Measurements from ENCODE around the gene LRRC61.

LRRC61 gene

DNA sequence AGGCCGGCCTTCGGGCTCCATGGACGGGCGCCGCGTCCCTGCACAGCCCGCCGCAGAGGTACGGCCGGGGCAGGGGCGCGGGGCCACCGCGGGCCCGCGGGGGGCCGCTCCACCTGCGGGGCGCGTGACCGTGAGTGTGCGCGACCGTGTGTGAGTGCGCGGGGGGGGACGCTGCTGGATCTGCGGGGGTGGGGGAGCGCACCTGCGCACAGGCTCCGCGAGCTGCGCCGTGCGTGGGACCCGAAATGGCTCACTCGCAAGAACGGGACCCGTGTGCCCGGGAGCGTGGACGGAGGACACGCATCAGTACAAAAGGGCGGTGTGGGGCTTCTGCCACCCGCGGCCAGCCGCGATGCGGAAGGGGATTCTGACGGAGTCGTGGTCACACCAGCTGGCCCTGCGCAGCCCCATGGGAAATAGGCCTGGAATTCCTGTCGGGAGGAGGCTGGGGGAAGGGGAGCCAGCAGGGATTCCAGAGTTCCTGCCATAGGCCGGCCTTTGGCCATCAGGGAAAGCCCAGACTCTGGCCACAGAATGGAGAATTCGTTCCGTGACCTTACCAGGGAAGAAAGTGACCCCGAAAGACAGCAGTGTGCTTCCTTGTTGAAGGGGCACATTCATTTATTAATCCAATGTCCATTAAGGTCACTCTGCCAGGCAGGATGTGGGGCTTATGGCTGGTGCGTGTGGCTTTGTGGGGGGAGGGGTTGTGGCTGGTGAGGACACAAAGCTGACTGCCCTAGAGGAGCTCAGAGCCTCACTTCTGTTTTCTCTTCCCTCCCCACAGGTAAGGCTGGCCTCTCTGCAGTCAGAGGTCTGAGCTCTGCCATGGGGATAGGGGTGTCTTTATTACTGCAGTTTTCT is 46.0 kb downstream of the LRRC61 start:
- Histone ChIP-seq H2AK5ac (ENCODE audit: low read length) (peak overlapping the region; percentile 100), H3K18ac (ENCODE audit: low read length) (peak overlapping the region; percentile 100), H3K4me3 (ENCODE audit: low read depth, low read length) (peak overlapping the region; percentile 83), H4K8ac (ENCODE audit: low read depth, low read length) (peak overlapping the region; percentile 98), H2BK5ac (ENCODE audit: low read depth, low read length, poor library complexity) (peak overlapping the region; percentile 99), H3K4me1 (ENCODE audit: control insufficient read depth in 1 of 2, insufficient read depth in 2 of 2, low read length in 2 of 2) (peaks cover 46 to 50% of the 10 kb centered on the region in 2 experiments), H3K4me2 (ENCODE audit: low read length) (peak overlapping the region; percentile 72), H3K4ac (ENCODE audit: low read depth, low read length) (peak overlapping the region; percentile 100), H3K27me3 (ENCODE audit: insufficient read depth, low read length) (no peaks in the 10 kb centered on the region), H2BK12ac (ENCODE audit: low read length) (peak overlapping the region; percentile 91), H3K14ac (ENCODE audit: low read length) (peak overlapping the region; percentile 99), H2AFZ (ENCODE audit: insufficient read depth, low read length, poor library complexity) (peak overlapping the region; percentile 90), H3K27ac (ENCODE audit: low read depth, low read length) (peak overlapping the region; percentile 100), H3K36me3 (ENCODE audit: control insufficient read depth in 1 of 2, insufficient read depth in 2 of 2, low read length in 2 of 2) (peaks cover 35 to 36% of the 10 kb centered on the region in 2 experiments), H3K23ac (ENCODE audit: low read length) (no peak overlapping the region), H3K79me1 (ENCODE audit: low read length) (peaks cover 58% of the 10 kb centered on the region), H3K9ac (ENCODE audit: low read length) (peak overlapping the region; percentile 85), H3K79me2 (ENCODE audit: control insufficient read depth, insufficient read depth, low read length, poor library complexity) (peaks cover 47% of the 10 kb centered on the region), H3K9me3 (ENCODE audit: insufficient read depth, low read depth, low read length) (no peaks in the 10 kb centered on the region), H4K12ac (ENCODE audit: low read depth, low read length) (peak overlapping the region; percentile 97), H4K91ac (ENCODE audit: low read depth, low read length) (peak overlapping the region; percentile 98), H2BK120ac (ENCODE audit: insufficient read depth, low read length, poor library complexity) (peak overlapping the region; percentile 96)
- no CpG with 5 or more reads among the region's 58 CpGs for WGBS (ENCODE audit: extremely low coverage, insufficient coverage, insufficient read length)
- peak; percentile 67 to 71 for DNase-seq

GRCh38 chr7:150369748-150370501 is 46.8 kb downstream of the LRRC61 start:
- peaks cover 35 to 37% of the 10 kb centered on the region in 2 experiments for H3K36me3 ChIP-seq (ENCODE audit: control insufficient read depth in 1 of 2, insufficient read depth in 2 of 2, low read length in 2 of 2)
- H3K4me1 ChIP-seq (ENCODE audit: control insufficient read depth in 1 of 2, insufficient read depth in 2 of 2, low read length in 2 of 2), result peaks cover 49 to 53% of the 10 kb centered on the region in 2 experiments
- H3K79me1 ChIP-seq (ENCODE audit: low read length), result peaks cover 62% of the 10 kb centered on the region
- no CpG with 5 or more reads among the region's 23 CpGs for WGBS (ENCODE audit: extremely low coverage, insufficient coverage, insufficient read length)
- H3K4me3 ChIP-seq (ENCODE audit: low read depth, low read length), result peak overlapping the region; percentile 83
- peak overlapping the region; percentile 90 for H2AFZ ChIP-seq (ENCODE audit: insufficient read depth, low read length, poor library complexity)
- peak overlapping the region; percentile 100 for H3K27ac ChIP-seq (ENCODE audit: low read depth, low read length)
- H2AK5ac ChIP-seq (ENCODE audit: low read length), result peak overlapping the region; percentile 100
- peak overlapping the region; percentile 85 for H3K9ac ChIP-seq (ENCODE audit: low read length)
- no peaks in the 10 kb centered on the region for H3K9me3 ChIP-seq (ENCODE audit: insufficient read depth, low read depth, low read length)
- H3K79me2 ChIP-seq (ENCODE audit: control insufficient read depth, insufficient read depth, low read length, poor library complexity), result peaks cover 50% of the 10 kb centered on the region
- peak overlapping the region; percentile 99 for H2BK5ac ChIP-seq (ENCODE audit: low read depth, low read length, poor library complexity)
- H4K12ac ChIP-seq (ENCODE audit: low read depth, low read length), result peak overlapping the region; percentile 97
- peak overlapping the region; percentile 16 for H3K23ac ChIP-seq (ENCODE audit: low read length)
- peak overlapping the region; percentile 72 for H3K4me2 ChIP-seq (ENCODE audit: low read length)
- peak overlapping the region; percentile 99 for H3K14ac ChIP-seq (ENCODE audit: low read length)
- peak overlapping the region; percentile 96 for H2BK120ac ChIP-seq (ENCODE audit: insufficient read depth, low read length, poor library complexity)
- peak overlapping the region; percentile 91 for H2BK12ac ChIP-seq (ENCODE audit: low read length)
- H3K18ac ChIP-seq (ENCODE audit: low read length), result peak overlapping the region; percentile 100
- peak overlapping the region; percentile 98 for H4K8ac ChIP-seq (ENCODE audit: low read depth, low read length)
- H4K91ac ChIP-seq (ENCODE audit: low read depth, low read length), result peak overlapping the region; percentile 98
- no peak for DNase-seq
- H3K4ac ChIP-seq (ENCODE audit: low read depth, low read length), result peak overlapping the region; percentile 100
- no peaks in the 10 kb centered on the region for H3K27me3 ChIP-seq (ENCODE audit: insufficient read depth, low read length)

DNA sequence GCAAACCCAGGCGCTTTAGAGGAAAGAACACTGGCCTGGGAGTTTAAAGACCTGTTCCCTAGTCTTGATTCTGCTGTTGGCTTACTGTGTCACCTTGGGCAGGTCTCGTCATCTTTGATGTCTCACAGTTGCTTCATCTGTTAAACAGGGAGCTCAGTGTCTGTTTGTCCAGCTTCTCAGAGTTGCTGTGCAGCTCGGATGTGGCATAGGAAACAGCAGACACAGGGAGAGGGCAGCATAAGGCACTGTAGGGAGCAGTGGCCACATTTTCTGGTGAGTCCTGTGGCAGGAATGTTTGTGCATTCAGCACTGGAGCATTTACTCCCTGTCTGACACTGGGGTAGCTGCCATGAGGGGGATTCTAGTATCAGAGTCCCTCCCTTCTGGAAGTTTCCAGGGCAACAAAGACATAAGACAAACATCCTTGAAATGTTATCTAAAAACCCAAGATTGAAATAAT is 47.5 kb downstream of the LRRC61 start:
- H3K4me2 ChIP-seq (ENCODE audit: low read length), result peak overlapping the region; percentile 72
- peak overlapping the region; percentile 98 for H4K91ac ChIP-seq (ENCODE audit: low read depth, low read length)
- peak overlapping the region; percentile 100 for H3K27ac ChIP-seq (ENCODE audit: low read depth, low read length)
- peak overlapping the region; percentile 99 for H3K14ac ChIP-seq (ENCODE audit: low read length)
- H3K79me2 ChIP-seq (ENCODE audit: control insufficient read depth, insufficient read depth, low read length, poor library complexity), result peaks cover 50% of the 10 kb centered on the region
- H2BK5ac ChIP-seq (ENCODE audit: low read depth, low read length, poor library complexity), result peak overlapping the region; percentile 99
- peak overlapping the region; percentile 100 for H3K4ac ChIP-seq (ENCODE audit: low read depth, low read length)
- peak overlapping the region; percentile 50 for H3K23ac ChIP-seq (ENCODE audit: low read length)
- DNase-seq, result no peak
- H2BK12ac ChIP-seq (ENCODE audit: low read length), result peak overlapping the region; percentile 91
- no peak overlapping the region for H3K4me3 ChIP-seq (ENCODE audit: low read depth, low read length)
- H3K18ac ChIP-seq (ENCODE audit: low read length), result peak overlapping the region; percentile 100
- H3K9ac ChIP-seq (ENCODE audit: low read length), result peak overlapping the region; percentile 24
- no peak overlapping the region for H2AFZ ChIP-seq (ENCODE audit: insufficient read depth, low read length, poor library complexity)
- WGBS (ENCODE audit: extremely low coverage, insufficient coverage, insufficient read length), result no CpG with 5 or more reads among the region's 3 CpGs
- peak overlapping the region; percentile 98 for H4K8ac ChIP-seq (ENCODE audit: low read depth, low read length)
- no peaks in the 10 kb centered on the region for H3K27me3 ChIP-seq (ENCODE audit: insufficient read depth, low read length)
- H3K36me3 ChIP-seq (ENCODE audit: control insufficient read depth in 1 of 2, insufficient read depth in 2 of 2, low read length in 2 of 2), result peaks cover 35 to 37% of the 10 kb centered on the region in 2 experiments
- H4K12ac ChIP-seq (ENCODE audit: low read depth, low read length), result peak overlapping the region; percentile 97
- no peaks in the 10 kb centered on the region for H3K9me3 ChIP-seq (ENCODE audit: insufficient read depth, low read depth, low read length)
- peaks cover 50 to 53% of the 10 kb centered on the region in 2 experiments for H3K4me1 ChIP-seq (ENCODE audit: control insufficient read depth in 1 of 2, insufficient read depth in 2 of 2, low read length in 2 of 2)
- peaks cover 62% of the 10 kb centered on the region for H3K79me1 ChIP-seq (ENCODE audit: low read length)
- peak overlapping the region; percentile 17 for H2AK5ac ChIP-seq (ENCODE audit: low read length)
- H2BK120ac ChIP-seq (ENCODE audit: insufficient read depth, low read length, poor library complexity), result peak overlapping the region; percentile 96

Measured in trophoblast cell (in vitro differentiated cells and primary cell).